C4-2B (cell line): ENCODE data around the gene CFAP90.
A peak's percentile ranks its signal among the peaks of the same experiment; 100 is the strongest.

Experiments
- H3K27ac ChIP-seq: fragments of 450-650 bp; 2 replicates; pipeline ENCODE4 v1.5.1; 2017
- ZFX ChIP-seq: fragments of 450-650 bp; IDR thresholded peaks from 2 replicates; pipeline ENCODE4 v1.6.1; 2017
- TF ChIP-seq, protein P1 (sequence below): fragments of 450-650 bp; conservative IDR thresholded peaks from 2 replicates; pipeline ENCODE4 v1.5.1; 2017; ENCODE audit warnings: mild to moderate bottlenecking

The CFAP90 gene

DNA sequence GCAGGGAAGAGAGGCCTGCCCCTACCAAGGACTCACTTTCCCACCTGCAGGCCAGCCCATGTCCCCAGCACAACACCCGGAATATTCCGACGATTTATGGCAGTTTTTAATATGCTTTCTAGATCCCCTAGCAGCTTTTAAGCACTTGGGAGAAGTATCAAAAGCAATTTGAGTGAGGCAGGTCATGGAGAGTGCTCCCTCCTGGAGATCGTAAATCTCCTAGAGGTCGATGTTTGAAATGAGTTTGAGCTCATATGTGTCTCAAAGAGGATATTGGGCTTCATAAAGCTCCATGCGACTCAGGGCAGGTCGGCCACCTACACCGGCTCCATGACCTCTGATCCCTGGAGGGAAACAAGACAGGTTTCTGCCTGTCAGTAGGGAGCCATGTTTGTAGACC, 27.3 kb downstream of the CFAP90 start:
- TF ChIP-seq, protein P1, sequence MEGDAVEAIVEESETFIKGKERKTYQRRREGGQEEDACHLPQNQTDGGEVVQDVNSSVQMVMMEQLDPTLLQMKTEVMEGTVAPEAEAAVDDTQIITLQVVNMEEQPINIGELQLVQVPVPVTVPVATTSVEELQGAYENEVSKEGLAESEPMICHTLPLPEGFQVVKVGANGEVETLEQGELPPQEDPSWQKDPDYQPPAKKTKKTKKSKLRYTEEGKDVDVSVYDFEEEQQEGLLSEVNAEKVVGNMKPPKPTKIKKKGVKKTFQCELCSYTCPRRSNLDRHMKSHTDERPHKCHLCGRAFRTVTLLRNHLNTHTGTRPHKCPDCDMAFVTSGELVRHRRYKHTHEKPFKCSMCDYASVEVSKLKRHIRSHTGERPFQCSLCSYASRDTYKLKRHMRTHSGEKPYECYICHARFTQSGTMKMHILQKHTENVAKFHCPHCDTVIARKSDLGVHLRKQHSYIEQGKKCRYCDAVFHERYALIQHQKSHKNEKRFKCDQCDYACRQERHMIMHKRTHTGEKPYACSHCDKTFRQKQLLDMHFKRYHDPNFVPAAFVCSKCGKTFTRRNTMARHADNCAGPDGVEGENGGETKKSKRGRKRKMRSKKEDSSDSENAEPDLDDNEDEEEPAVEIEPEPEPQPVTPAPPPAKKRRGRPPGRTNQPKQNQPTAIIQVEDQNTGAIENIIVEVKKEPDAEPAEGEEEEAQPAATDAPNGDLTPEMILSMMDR: no peak
- TF ChIP-seq ZFX: no peak
- no peak overlapping the region for H3K27ac ChIP-seq

DNA sequence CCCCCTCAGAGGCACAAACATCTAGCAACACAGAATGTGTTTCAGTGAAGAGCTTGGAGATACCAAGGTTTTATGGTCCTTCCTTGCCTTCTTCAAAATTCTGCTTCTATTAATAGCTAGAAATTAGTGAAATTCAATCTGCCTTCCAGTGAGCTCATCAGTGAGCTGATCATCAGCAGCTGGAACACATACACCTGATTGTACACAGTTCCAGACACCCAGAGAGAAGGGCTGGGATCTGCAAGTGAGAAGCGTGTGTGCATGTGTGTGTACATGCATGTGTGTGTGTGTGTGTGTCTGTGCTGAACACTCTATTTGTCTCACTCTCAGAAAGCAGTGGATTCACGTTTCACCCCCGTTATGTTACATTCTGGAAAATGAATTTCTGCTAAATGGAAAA, 28.5 kb downstream of the CFAP90 start:
- TF ChIP-seq ZFX: no peak
- TF ChIP-seq, protein P1: no peak
- no peak overlapping the region for H3K27ac ChIP-seq

DNA sequence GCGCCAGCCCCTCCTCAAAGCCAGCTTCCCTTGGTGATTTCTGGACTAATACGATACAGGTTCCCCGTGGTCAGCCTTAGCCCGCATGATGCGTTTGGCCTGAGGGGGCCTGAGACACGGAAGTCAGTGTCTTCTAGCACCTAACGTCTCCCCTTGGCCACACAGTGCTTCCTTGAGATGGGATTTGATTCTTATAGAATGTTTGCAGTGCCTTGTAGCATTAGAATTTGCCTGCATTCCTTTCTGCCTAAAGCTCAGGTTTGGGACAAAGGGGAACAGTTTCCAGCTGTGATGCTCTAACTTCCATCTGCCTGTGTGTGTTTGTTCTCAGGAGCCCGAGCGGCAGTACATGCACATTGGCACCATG, 34.4 kb downstream of the CFAP90 start:
- no peak overlapping the region for H3K27ac ChIP-seq
- no peak for TF ChIP-seq ZFX
- TF ChIP-seq, protein P1: peak; percentile 42

DNA sequence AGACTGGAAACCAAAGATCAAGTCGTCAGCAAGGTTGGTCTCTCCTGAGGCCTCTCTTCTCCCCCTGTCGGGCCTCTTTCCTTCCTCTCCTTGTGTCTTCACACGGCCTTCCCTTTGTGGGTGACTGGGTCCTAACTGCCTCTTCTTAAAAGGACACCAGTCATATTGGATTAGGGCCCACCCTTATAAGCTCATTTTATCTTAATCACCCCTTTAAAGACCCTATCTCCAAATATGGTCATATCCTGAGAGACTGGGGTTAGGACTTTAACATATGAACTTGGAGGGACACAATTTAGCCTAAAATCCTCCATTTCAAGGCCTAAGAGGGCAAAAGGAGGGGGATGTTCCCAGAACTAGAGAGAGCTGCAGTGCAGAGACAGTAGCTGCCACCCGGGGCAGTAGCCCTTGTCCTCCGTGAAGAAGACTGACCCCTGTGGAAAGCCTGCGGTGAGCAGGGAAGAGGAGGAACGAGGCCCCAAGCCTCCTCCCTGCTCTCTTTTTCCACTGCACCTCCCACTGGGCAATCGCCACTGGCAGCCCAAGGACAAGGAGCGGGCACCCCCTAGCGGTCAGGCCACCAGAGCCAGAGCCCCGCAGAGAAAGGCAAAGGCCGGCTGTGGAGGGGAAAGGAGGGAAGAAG, 34.9 kb downstream of the CFAP90 start:
- TF ChIP-seq ZFX: no peak
- TF ChIP-seq, protein P1: peak; percentile 98
- no peak overlapping the region for H3K27ac ChIP-seq

DNA sequence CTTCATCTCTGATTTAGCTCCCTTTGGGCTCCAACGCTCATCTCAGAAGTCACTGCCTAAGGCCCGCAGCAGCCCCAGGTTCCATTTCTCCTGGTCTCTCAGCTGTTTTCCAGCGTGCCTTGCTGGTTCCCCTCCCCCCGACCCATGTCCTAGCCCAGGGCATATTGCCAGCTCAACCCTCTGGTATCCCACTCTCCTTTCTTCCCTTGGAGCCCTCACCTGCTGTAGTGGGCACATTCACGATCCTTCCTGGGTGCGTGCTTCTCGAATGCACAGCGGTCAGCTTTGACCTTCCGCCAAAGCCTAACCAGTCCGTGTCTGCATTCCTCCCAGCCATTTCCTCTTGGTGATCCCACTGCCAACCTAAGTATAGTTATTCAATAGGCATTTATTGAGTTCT, 36.1 kb downstream of the CFAP90 start:
- no peak overlapping the region for H3K27ac ChIP-seq
- TF ChIP-seq, protein P1: no peak
- no peak for TF ChIP-seq ZFX

DNA sequence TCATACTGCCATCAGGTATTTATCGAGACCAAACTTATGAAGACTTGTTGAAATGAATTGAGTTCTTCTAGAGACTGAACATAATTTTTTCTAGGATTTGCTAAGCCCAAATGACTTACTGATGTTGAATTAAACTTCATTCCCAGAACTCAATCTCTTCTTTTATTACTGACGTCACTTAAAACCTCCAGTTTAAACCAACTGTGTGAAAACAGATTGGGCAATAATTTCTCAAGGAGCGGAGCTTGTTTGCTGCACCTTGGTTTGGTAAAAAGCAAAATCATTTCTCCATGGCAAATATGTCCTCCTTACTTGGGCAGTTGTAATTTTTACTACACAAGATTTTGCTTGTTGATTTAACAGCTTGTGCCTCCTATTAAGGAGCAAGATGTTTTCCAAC, 37.4 kb downstream of the CFAP90 start:
- TF ChIP-seq, protein P1: no peak
- TF ChIP-seq ZFX: no peak
- H3K27ac ChIP-seq: no peak overlapping the region

DNA sequence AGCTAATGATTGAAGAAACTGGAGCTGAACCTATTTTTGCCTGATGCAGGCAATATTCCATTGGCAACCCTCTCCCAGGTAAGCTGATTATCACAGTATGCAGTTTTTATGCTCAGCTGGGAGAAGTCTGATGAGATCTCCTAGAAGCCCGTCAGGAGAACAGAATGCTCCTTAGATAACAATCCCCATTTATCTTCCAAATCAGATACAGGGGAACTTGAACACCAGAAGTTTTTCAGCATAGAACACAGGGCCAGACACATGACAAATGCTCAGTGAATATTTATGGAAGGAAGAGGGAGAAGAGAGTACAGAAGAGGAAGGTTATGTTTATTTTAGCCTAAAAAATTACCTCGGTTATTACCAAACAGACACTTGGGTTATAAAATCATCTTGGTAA, 37.9 kb downstream of the CFAP90 start:
- no peak for TF ChIP-seq ZFX
- TF ChIP-seq, protein P1: no peak
- H3K27ac ChIP-seq: no peak overlapping the region
